NCI-H526 treated with DMSO at 0.1 percent for 48 hours (cell line): Measurements from ENCODE around the gene CEP350.
"Not testable (repeated sequence)": the region's sequence is repeated elsewhere in the genome, so short reads cannot be mapped to it uniquely, and the experiment has no call there.

Experiments used
- DNase-seq: peaks from one replicate; lab custom pipeline; 2025; lab: John Stamatoyannopoulos, UW

The CEP350 gene

GRCh38 chr1:179950651-179951050 is 4.0 kb upstream of the CEP350 start:
- DNase-seq, result no peak

DNA sequence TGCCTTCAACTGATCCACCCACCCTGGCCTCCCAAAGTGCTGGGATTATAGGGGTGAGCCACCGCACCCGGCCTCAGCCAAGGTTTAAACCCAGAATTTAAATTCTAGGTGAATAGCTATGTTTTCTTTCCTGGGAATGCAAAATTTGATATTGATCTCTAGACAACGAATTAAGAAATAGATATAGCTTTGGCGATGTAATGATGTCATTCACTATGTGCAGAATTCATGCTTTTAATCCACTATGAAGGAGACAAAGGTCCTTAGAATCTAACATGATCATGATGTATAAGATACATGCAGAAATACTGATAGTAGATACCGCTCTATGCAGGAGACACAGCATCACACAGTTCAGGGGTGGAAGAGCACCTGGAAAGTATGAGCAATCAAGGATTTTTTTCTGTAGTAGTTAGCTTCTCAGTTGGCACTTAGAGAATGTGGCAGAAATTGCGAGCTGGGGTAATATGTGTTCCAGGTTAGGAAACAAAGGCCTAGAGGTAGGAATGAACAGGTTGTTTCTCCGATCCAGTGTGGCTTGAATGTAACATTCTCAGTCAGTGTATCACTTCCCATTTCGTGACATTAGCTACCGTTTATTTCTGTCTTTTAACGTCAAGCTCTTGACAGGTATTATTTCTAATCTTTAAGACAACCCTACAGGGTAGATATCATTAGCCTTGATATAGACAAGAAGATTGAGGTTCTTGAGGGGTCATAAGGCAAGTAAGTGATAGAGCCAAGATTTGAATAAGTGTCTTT is 3.0 kb upstream of the CEP350 start:
- no peak for DNase-seq

DNA sequence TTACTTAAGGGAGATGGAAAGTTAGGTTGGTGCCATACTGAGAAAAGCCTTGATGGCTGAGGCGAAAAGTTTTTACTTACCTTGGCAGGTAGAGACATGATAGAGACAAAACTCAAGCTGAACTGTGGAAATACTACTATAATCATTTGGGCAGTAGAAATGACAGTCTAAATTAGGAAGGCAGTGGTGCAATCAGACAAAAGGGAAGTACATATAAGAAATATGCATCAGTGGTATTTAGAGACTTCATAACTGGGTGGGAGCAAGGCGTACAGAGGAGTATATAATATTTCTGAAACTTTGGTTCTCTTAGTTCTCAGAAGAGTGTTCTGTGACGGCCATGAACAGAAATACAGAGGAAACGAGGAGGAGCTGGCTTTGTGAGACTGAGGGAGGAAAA is 2.4 kb upstream of the CEP350 start:
- no peak for DNase-seq

GRCh38 chr1:179953974-179954492 is 577 bp upstream of the CEP350 start:
- peak; percentile 90 for DNase-seq

DNA sequence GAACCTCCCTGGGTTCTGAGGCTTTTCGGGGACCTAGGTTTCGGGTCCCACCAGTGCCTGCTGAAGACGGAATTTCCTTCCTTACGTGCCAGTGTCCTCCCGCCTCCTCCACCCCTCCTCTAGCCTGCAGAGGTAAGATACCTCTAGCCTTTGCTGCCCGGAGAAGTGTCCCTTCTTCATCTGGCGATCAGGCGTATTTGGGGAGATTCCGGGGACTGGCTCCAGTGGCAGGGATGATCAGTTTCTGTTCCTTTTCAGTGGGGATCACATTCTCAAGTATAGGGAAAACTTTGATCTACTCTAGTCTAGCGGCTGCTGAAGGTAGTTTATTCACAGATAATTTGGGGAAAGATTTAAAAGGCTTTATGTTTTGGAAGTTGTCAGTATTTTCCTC is 674 bp downstream of the CEP350 start:
- DNase-seq, result peak; percentile 80

GRCh38 chr1:179955731-179956130 is 1.1 kb downstream of the CEP350 start:
- no peak for DNase-seq

- no peak for DNase-seq
These were observed 3.7 kb downstream of the CEP350 start for GRCh38 chr1:179958359-179958758.

GRCh38 chr1:179962168-179962567 is 7.6 kb downstream of the CEP350 start:
- DNase-seq, result not testable (repeated sequence)

GRCh38 chr1:179966551-179966950 is 11.9 kb downstream of the CEP350 start:
- no peak for DNase-seq

- DNase-seq, result no peak
These were observed 13.8 kb downstream of the CEP350 start for GRCh38 chr1:179968284-179968993.

- DNase-seq, result no peak
These were observed 14.6 kb downstream of the CEP350 start for GRCh38 chr1:179968994-179969919.

GRCh38 chr1:179969962-179970361 is 15.4 kb downstream of the CEP350 start:
- DNase-seq, result no peak

- no peak for DNase-seq
These were observed 17.2 kb downstream of the CEP350 start for GRCh38 chr1:179971563-179972496.

GRCh38 chr1:179973198-179974110 is 18.8 kb downstream of the CEP350 start:
- no peak for DNase-seq

GRCh38 chr1:179976970-179977651 is 22.5 kb downstream of the CEP350 start:
- DNase-seq, result peak; percentile 39

GRCh38 chr1:179978199-179979079 is 23.8 kb downstream of the CEP350 start:
- DNase-seq, result peak; percentile 96

GRCh38 chr1:179984101-179984500 is 29.5 kb downstream of the CEP350 start:
- DNase-seq, result no peak

GRCh38 chr1:179984942-179985341 is 30.3 kb downstream of the CEP350 start:
- no peak for DNase-seq
